ENCODE measurements around the gene SIT1.

DNA sequence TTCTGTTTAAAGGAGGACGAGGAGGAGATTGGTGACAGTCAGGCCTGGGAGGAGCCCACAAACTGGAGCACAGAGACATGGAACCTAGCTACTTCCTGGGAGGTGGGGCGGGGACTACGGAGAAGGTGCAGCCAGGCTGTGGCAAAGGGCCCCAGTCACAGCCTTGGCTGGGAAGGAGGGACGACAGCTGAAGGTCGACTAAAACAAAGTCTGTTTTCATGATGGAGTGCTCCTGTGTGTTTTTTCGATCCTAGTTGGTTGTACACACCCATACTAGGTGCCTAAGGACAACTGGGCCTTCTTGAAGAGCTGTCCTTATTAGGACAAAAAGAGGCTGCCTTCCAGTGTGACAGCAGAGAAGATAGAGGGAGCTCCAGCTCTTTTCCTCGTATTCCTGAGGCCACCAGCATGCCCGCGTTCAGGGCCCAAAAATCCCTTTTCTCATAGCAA, 10.3 kb upstream of the SIT1 start:
- TF ChIP-seq, protein P1, sequence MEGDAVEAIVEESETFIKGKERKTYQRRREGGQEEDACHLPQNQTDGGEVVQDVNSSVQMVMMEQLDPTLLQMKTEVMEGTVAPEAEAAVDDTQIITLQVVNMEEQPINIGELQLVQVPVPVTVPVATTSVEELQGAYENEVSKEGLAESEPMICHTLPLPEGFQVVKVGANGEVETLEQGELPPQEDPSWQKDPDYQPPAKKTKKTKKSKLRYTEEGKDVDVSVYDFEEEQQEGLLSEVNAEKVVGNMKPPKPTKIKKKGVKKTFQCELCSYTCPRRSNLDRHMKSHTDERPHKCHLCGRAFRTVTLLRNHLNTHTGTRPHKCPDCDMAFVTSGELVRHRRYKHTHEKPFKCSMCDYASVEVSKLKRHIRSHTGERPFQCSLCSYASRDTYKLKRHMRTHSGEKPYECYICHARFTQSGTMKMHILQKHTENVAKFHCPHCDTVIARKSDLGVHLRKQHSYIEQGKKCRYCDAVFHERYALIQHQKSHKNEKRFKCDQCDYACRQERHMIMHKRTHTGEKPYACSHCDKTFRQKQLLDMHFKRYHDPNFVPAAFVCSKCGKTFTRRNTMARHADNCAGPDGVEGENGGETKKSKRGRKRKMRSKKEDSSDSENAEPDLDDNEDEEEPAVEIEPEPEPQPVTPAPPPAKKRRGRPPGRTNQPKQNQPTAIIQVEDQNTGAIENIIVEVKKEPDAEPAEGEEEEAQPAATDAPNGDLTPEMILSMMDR (IDR thresholded peaks at IDR 0.05): peak; percentile 34 to 45 (median 38)
- TF ChIP-seq POLR2AphosphoS5 (IDR thresholded peaks at IDR 0.05) (peak; percentile 34 to 66 (median 48)), EP300 (IDR thresholded peaks at IDR 0.05) (no peak)

Measured in sigmoid colon (tissue), 4 donors.